Lung microvascular endothelial cell (primary cell): ENCODE measurements around the gene ERICH6B. TPM values are rescaled to one million over a fixed set of nuclear protein-coding genes. Genes with fewer than 3 reads are reported as not detected.
A peak's percentile ranks its signal among the peaks of the same experiment; 100 is the strongest.

Experiments used
- DNase-seq, 2 donors: peaks; one replicate each; pipeline versions ENCODE4 v3.0.0 to v3.0.0-alpha.2; 2010; ENCODE audit warnings: low read depth in 2 of 2
- total RNA-seq: library from RNA; depleted of rRNA; stranded (reverse); fragments of >200 nt; gene quantifications from 2 replicates; pipeline ENCODE4 v1.2.1, GENCODE V29; 2014

Gene ERICH6B
- total RNA-seq, 1 donor from 2014 or later, result not detected

- DNase-seq, result no peak
These were observed 13.9 kb downstream of the ERICH6B start for GRCh38 chr13:45601680-45602079.

GRCh38 chr13:45598597-45598996 is 16.9 kb downstream of the ERICH6B start:
- DNase-seq, result no peak

GRCh38 chr13:45596800-45597475 is 18.6 kb downstream of the ERICH6B start:
- no peak for DNase-seq

GRCh38 chr13:45595965-45596364 is 19.6 kb downstream of the ERICH6B start:
- peak in 1 of 2 donors; percentile 22 for DNase-seq

GRCh38 chr13:45594764-45595163 is 20.8 kb downstream of the ERICH6B start:
- DNase-seq, result no peak

- no peak for DNase-seq
These were observed 21.3 kb downstream of the ERICH6B start for GRCh38 chr13:45594227-45594626.

GRCh38 chr13:45592758-45593157 is 22.8 kb downstream of the ERICH6B start:
- DNase-seq, result no peak

GRCh38 chr13:45590066-45590465 is 25.5 kb downstream of the ERICH6B start:
- DNase-seq, result no peak

- DNase-seq, result no peak
These were observed 27.6 kb downstream of the ERICH6B start for GRCh38 chr13:45587897-45588296.

GRCh38 chr13:45584816-45585215 is 30.7 kb downstream of the ERICH6B start:
- DNase-seq, result peak in 1 of 2 donors; percentile 6

- no peak for DNase-seq
These were observed 33.0 kb downstream of the ERICH6B start for GRCh38 chr13:45582408-45583076.

- DNase-seq, result no peak
These were observed 39.1 kb downstream of the ERICH6B start for GRCh38 chr13:45576466-45576865.

GRCh38 chr13:45575830-45576180 is 39.7 kb downstream of the ERICH6B start:
- no peak for DNase-seq

GRCh38 chr13:45575146-45575829 is 40.3 kb downstream of the ERICH6B start:
- no peak for DNase-seq

- no peak for DNase-seq
These were observed 50.2 kb downstream of the ERICH6B start for GRCh38 chr13:45565331-45565730.

GRCh38 chr13:45564133-45564776 is 51.3 kb downstream of the ERICH6B start:
- DNase-seq, result peak in 1 of 2 donors; percentile 30

- no peak for DNase-seq
These were observed 60.9 kb downstream of the ERICH6B start for GRCh38 chr13:45554604-45555109.

GRCh38 chr13:45548281-45548680 is 67.3 kb downstream of the ERICH6B start:
- no peak for DNase-seq

GRCh38 chr13:45546410-45546765 is 69.2 kb downstream of the ERICH6B start:
- DNase-seq, result no peak

- no peak for DNase-seq
These were observed 69.7 kb downstream of the ERICH6B start for GRCh38 chr13:45545686-45546409.

- no peak for DNase-seq
These were observed 71.0 kb downstream of the ERICH6B start for GRCh38 chr13:45544520-45544919.
